Spleen (tissue), 13 donors: Measurements from ENCODE around the gene OTUD1. TPM values are rescaled to one million over a fixed set of nuclear protein-coding genes. Genes with fewer than 3 reads are reported as not detected.
"Not testable (repeated sequence)": the region's sequence is repeated elsewhere in the genome, so short reads cannot be mapped to it uniquely, and the experiment has no call there.

Experiments
- DNase-seq: peaks from one replicate; pipeline ENCODE4 v3.0.0-alpha.2; 2020
- H3K27ac ChIP-seq, 8 donors: fragments of 200-600 bp; sonication (generic) in 7 of 8; 1 replicate in 4 of 8; 2 replicates in 4 of 8; pipeline versions ENCODE4 v1.5.0 to v1.8.0; 2016 to 2021; ENCODE audit warnings: inconsistent platforms in 4 of 8, mild to moderate bottlenecking in 4 of 8, moderate library complexity in 1 of 8
- H3K27me3 ChIP-seq, 7 donors: fragments of 200-600 bp; sonication (generic) in 6 of 7; replicated peaks in 1 of 7; 1 replicate in 4 of 7; 2 replicates in 3 of 7; pipeline versions ENCODE4 v1.5.0 to v1.8.0; 2016 to 2021; ENCODE audit warnings: inconsistent platforms in 3 of 7, mild to moderate bottlenecking in 1 of 7
- H3K36me3 ChIP-seq, 6 donors: fragments of 200-600 bp; sonication (generic) in 5 of 6; 1 replicate in 4 of 6; 2 replicates in 2 of 6; pipeline versions ENCODE4 v1.5.0 to v1.8.0; 2016 to 2021; ENCODE audit warnings: inconsistent platforms in 2 of 6
- H3K4me1 ChIP-seq, 6 donors: fragments of 200-600 bp; sonication (generic) in 5 of 6; 1 replicate in 3 of 6; 2 replicates in 3 of 6; pipeline versions ENCODE4 v1.5.0 to v1.8.0; 2016 to 2021; ENCODE audit warnings: inconsistent platforms in 3 of 6
- H3K4me3 ChIP-seq, 8 donors: fragments of 200-600 bp; sonication (generic) in 7 of 8; 1 replicate in 4 of 8; 2 replicates in 4 of 8; pipeline versions ENCODE4 v1.5.0 to v1.8.0; 2016 to 2021; ENCODE audit warnings: inconsistent platforms in 4 of 8, mild to moderate bottlenecking in 4 of 8, moderate library complexity in 2 of 8
- H3K9me3 ChIP-seq, 8 donors: fragments of 200-600 bp; sonication (generic) in 7 of 8; 1 replicate in 4 of 8; 2 replicates in 4 of 8; pipeline versions ENCODE4 v1.5.0 to v1.8.0; 2016 to 2021; ENCODE audit warnings: inconsistent platforms in 4 of 8
- POLR2A ChIP-seq, 3 donors: fragments of 450-650 bp; IDR thresholded peaks; one replicate each; pipeline ENCODE4 v1.5.1; 2017; ENCODE audit warnings: antibody characterized with exemption in 3 of 3, mild to moderate bottlenecking in 1 of 3
- POLR2AphosphoS5 ChIP-seq, 3 donors: sonication (generic); formaldehyde crosslinking; IDR thresholded peaks; one replicate each; pipeline ENCODE4 v1.5.1; 2017; ENCODE audit warnings: antibody characterized with exemption in 3 of 3
- WGBS, 5 donors: extraction: QIAGEN DNeasy Blood & Tissue Kit in 3 of 5; methylation state at CpG; one replicate each; pipeline versions ENCODE4 v1.1.5 to v1.1.7; 2013 to 2018; 5-methylcytosine and 5-hydroxymethylcytosine counted together
- intact Hi-C: fragments of 100-400 bp; cut with DNase I; formaldehyde crosslinking; loops from one replicate; pipeline ENCODE4 v1.15.0; 2023; ENCODE audit warnings: low total_unique reads
- long read RNA-seq, 2 donors: transcript quantifications; one replicate each; lab custom pipeline, GENCODE V29; 2026
- polyA plus RNA-seq, 3 donors: library from polyadenylated mRNA; stranded (reverse); fragments of 200-250 nt; gene quantifications; one replicate each; pipeline ENCODE4 v1.2.1, GENCODE V29; 2013
- total RNA-seq, 7 donors: library from RNA; depleted of rRNA in 3 of 7; stranded (reverse); fragments of >200 nt in 3 of 7; fragmentation: NEBNext Ultra II Directional in 4 of 7; extraction: Animal tissue kit (Norgen Biotek cat#: 25700) in 4 of 7; gene quantifications; one replicate each; pipeline versions ENCODE4 v1.1.0 to v1.2.1, GENCODE V29; 2016 to 2021
- TF ChIP-seq, protein P1 (sequence below), 11 experiments: fragments of 200-600 bp in 7 of 11; fragments of 450-650 bp in 4 of 11; sonication (generic) in 4 of 11; IDR thresholded peaks in 8 of 11; conservative IDR thresholded peaks in 3 of 11; 1 replicate in 7 of 11; 2 replicates in 4 of 11; pipeline versions ENCODE4 v1.4.0 to v1.8.0; 2016 to 2021; ENCODE audit warnings: antibody characterized with exemption in 11 of 11, inconsistent platforms in 4 of 11, mild to moderate bottlenecking in 1 of 11
- donor health status: healthy with polysubstance abuse.
- donor health status: DM: no; HTN: no; CAD: no; lungs with moderate emphysema.
- donor health status: DM: no; HTN: no; CAD: no.
- donor health status: Bipolar disorder and iron deficiency.
- donor health status: healthy.
- donor health status: DM: no; HTN: no; CAD: no.
- donor health status: DM: yes; HTN: yes; CAD: no.

OTUD1 gene, protein sequence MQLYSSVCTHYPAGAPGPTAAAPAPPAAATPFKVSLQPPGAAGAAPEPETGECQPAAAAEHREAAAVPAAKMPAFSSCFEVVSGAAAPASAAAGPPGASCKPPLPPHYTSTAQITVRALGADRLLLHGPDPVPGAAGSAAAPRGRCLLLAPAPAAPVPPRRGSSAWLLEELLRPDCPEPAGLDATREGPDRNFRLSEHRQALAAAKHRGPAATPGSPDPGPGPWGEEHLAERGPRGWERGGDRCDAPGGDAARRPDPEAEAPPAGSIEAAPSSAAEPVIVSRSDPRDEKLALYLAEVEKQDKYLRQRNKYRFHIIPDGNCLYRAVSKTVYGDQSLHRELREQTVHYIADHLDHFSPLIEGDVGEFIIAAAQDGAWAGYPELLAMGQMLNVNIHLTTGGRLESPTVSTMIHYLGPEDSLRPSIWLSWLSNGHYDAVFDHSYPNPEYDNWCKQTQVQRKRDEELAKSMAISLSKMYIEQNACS
- 10 to 100 TPM; 18.4 to 34.4 (median 30.4) TPM for total RNA-seq
- polyA plus RNA-seq = 10 to 100 TPM; 11.7 to 14.6 (median 14.1) TPM
- long read RNA-seq, donor 1, transcript OTUD1-201 (1 exons, 2,933 nt) = major isoform, 28 of 28 reads
- long read RNA-seq, donor 1, partial matches to known transcripts = 0 of 28 reads
- long read RNA-seq, donor 1, other reads (novel, unspliced or antisense) = 0 of 28 reads
- long read RNA-seq, donor 2, transcript OTUD1-201 (1 exons, 2,933 nt) = major isoform, 45 of 45 reads
- long read RNA-seq, donor 2, partial matches to known transcripts = 0 of 45 reads
- long read RNA-seq, donor 2, other reads (novel, unspliced or antisense) = 0 of 45 reads

DNA sequence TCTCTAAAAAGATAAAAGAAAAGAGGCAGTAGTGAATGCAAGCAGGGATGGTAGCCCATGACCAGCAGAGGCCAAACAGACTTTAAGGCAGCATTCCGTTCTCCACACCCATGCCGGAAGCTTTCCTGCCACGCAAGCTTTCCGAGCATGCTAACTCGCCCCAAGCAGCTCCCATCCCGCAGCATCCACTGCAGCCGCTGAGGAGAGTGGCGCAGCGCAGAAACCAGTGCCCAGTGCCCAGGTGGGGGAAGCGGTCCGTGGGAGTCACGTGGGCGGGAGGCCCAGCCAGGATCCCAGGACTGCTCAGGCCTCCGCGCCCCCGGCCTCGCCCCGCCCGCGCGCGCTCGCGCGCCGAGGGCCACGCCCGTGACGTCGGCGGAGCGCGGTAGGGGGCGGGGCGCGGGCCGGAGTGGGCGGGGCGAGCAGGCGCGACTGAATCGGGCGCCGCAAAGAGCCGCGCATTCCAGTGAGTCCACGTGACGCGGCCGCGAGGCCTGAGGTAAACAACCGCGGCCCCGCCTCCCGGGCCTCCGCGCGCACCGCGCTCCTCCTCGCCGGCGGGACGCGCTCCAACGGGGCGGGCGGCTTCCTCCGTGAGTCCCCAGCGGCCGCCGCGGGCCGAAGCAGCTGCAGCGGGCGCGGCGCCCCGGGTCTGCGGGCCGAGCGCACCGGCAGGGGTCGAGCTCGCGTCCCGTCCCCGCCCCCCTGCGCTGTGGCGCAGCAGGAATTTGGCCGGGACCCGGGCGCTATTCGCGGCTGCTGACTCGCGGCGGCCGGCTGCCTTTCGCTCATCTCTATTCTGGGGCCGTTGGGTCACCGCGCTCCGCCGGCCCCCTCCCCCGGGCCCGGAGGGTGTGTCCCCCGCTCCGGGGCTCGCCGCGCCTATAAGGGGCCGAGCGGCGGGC lies at the start of gene OTUD1:
OTUD1 (plus strand) TSS at position 529 of the 905 bp plus-strand sequence. CDS start 383 bp downstream, outside the sequence.
- peak within 1 kb of the TSS; percentile 63 to 88 (median 70) for H3K4me3 ChIP-seq
- peak; percentile 100 for DNase-seq
- H3K27ac ChIP-seq = peak within 1 kb of the TSS; percentile 93 to 99 (median 99)
- WGBS, 5 donors = 0 to 1% (median 1%) methylated on average over 10 to 115 of the region's 115 CpGs
- H3K36me3 ChIP-seq = peaks cover 0 to 12% (median 2%) of the 10 kb centered on the region in 6 donors
- no peaks in the 10 kb centered on the region for H3K27me3 ChIP-seq
- TF ChIP-seq, protein P1, sequence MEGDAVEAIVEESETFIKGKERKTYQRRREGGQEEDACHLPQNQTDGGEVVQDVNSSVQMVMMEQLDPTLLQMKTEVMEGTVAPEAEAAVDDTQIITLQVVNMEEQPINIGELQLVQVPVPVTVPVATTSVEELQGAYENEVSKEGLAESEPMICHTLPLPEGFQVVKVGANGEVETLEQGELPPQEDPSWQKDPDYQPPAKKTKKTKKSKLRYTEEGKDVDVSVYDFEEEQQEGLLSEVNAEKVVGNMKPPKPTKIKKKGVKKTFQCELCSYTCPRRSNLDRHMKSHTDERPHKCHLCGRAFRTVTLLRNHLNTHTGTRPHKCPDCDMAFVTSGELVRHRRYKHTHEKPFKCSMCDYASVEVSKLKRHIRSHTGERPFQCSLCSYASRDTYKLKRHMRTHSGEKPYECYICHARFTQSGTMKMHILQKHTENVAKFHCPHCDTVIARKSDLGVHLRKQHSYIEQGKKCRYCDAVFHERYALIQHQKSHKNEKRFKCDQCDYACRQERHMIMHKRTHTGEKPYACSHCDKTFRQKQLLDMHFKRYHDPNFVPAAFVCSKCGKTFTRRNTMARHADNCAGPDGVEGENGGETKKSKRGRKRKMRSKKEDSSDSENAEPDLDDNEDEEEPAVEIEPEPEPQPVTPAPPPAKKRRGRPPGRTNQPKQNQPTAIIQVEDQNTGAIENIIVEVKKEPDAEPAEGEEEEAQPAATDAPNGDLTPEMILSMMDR (IDR thresholded peaks at IDR 0.05 in 8 of 11, conservative IDR thresholded peaks at IDR 0.05 in 3 of 11) = peak in 8 of 11 experiments; percentile 0 to 42 (median 23)
- TF ChIP-seq POLR2AphosphoS5 (IDR thresholded peaks at IDR 0.05) (peak; percentile 88 to 94 (median 94)), POLR2A (IDR thresholded peaks at IDR 0.05) (peak in 2 of 3 donors; percentile 72 to 88)
- intact Hi-C loops = no loop called here
- H3K9me3 ChIP-seq = no peaks in the 10 kb centered on the region
- peaks cover 18 to 69% (median 42%) of the 10 kb centered on the region in 6 donors for H3K4me1 ChIP-seq

DNA sequence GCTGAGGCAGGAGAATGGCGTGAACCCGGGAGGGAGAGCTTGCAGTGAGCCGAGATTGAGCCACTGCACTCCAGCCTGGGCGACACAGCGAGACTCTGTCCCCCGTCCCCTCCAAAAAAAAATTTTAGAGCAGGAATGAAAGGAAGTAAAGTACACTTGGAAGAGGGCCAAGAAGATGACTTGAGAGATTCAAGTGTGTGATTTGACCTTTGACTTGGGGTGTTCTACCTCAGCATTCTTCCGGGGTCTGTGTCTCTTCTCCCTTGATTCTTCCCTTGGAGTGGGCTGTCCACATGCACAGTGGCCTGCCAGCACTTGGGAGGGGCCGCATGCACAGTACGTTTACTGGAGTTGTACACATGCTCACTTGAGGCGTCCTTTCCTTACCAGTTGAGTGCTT lies 48.5 kb upstream of the OTUD1 start:
- 80 to 88% (median 87%) methylated on average over 10 of the region's 10 CpGs for WGBS, 5 donors
- H3K9me3 ChIP-seq, DNase-seq, H3K27me3 ChIP-seq, H3K4me1 ChIP-seq, H3K27ac ChIP-seq, H3K36me3 ChIP-seq, intact Hi-C loops, H3K4me3 ChIP-seq: not testable (repeated sequence)

DNA sequence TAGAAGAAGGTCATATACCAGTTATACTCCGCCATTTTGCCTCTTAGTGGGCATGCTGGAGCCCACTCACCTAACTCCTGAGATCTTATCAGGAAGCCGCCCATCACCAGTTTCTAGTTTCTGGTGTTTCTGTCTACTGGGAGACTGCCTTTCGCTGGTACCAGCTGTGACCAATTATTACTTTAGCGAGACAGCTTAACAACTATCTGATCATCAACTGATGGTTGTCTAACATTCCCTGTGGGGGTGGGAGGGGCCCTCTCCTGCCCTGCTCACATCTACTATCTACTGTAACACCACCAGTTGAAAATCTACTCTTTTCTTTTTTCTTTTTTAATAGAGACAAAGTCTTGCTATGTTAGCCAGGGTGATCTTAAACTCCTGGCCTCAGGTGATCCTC lies 48.1 kb upstream of the OTUD1 start:
- Histone ChIP-seq H3K27ac (no peak overlapping the region), H3K4me1 (no peaks in the 10 kb centered on the region), H3K9me3 (no peaks in the 10 kb centered on the region), H3K36me3 (no peaks in the 10 kb centered on the region), H3K27me3 (no peaks in the 10 kb centered on the region), H3K4me3 (no peak overlapping the region)
- TF ChIP-seq POLR2AphosphoS5 (IDR thresholded peaks at IDR 0.05) = no peak
- TF ChIP-seq, protein P1 (IDR thresholded peaks at IDR 0.05 in 8 of 11, conservative IDR thresholded peaks at IDR 0.05 in 3 of 11) = no peak
- TF ChIP-seq POLR2A (IDR thresholded peaks at IDR 0.05) = no peak
- intact Hi-C loops = no loop called here
- no peak for DNase-seq
- WGBS, 5 donors = 84 to 96% (median 92%) methylated on average over 4 of the region's 4 CpGs

DNA sequence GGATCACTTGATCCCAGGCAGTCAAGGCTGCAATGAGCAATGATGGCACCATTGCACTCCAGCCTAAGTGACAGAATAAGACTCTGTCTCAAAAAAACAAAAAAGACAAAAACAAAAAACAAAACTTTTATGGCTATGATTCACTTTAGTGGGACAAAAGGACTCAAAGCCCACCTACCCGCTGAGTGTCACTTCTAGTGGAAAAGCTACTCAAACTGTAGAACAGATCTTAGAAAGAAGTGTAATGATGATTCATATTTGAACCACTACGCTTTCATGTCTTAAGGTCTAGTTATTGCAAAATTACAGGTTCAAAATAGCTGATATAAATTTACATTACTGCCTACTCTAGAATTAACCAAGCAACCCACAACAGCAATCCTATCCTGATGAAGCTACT lies 47.1 kb upstream of the OTUD1 start:
- DNase-seq = no peak
- intact Hi-C loops = no loop called here
- Histone ChIP-seq H3K4me3 (no peak overlapping the region), H3K9me3 (no peaks in the 10 kb centered on the region), H3K27ac (no peak overlapping the region), H3K36me3 (no peaks in the 10 kb centered on the region), H3K27me3 (no peaks in the 10 kb centered on the region), H3K4me1 (no peaks in the 10 kb centered on the region)
- TF ChIP-seq POLR2A (IDR thresholded peaks at IDR 0.05) (no peak), POLR2AphosphoS5 (IDR thresholded peaks at IDR 0.05) (no peak)
- TF ChIP-seq, protein P1 (IDR thresholded peaks at IDR 0.05 in 8 of 11, conservative IDR thresholded peaks at IDR 0.05 in 3 of 11) = no peak
- 62 to 87% (median 74%) methylated on average over 2 of the region's 2 CpGs for WGBS, 5 donors
